Measurements from ENCODE around the gene MTLN. TPM values are rescaled to one million over a fixed set of nuclear protein-coding genes. Genes with fewer than 3 reads are reported as not detected.

The MTLN gene
- 119 to 138 TPM (median 124 TPM) in 5 replicates for total RNA-seq (2022; extraction: Qiagen RNA extraction)

DNA sequence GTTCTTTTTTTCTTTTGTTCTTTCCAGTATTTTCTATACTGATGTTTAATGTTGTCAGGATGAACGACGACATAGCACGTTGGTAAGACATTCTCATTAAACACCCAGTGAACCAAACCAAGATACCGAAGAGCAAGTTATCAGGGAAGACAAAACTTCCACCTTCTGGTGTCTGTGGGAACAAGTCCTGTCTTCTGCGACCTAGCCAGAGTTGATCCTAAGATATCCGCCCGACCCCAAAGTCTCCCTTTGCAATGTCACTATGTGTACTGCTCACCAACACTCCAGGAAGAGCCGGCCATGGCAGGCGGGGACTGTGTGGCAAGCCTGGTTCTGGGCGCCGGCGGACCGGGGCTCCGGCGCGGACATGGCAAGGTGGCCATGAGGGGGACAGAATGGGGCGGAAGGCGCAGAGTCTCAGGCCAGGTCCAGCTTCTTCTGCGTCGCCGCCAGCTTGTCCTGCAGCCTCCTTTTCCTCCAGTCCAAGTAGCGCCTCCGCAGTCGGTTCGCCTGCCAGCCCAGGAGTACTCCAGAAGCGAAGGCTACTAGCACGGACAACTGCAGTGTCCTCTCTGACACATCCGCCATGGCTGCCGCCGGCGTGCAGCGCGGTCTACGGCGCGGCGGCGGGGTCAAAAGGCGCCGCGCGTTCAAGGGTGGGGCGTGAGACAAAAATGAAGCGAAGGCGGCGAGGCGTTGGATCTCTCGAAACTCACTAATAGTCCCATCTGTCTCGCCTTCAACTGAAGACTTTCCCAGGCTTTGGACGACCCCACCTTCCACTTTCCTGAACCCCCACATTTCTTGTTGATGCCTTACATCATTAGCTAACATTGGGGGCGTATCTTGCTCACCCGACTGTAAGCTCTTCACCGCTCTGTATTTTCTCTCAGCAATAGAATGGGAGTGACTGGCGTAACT, at the start of gene MTLN:
TSS of gene MTLN (minus strand) at position 610 of the 921 bp plus-strand sequence. CDS start at position 588, 22 bp downstream.

GRCh38 chr2:110204408-110205385, 7.7 kb downstream of the MTLN start, which contains the start of gene NPHP1:
TSS of gene NPHP1 (minus strand) at chr2:110205013. CDS start at chr2:110204968, 45 bp downstream.

Other genes starting within 250 kb of the MTLN start
- gene MALL, start 96.7 kb downstream of the MTLN start, total RNA-seq (2022; extraction: Qiagen RNA extraction): 115 to 148 TPM (median 127 TPM) in 5 replicates
- 6.7 to 7.2 TPM (median 6.9 TPM) in 5 replicates for gene NPHP1, start 7.5 kb downstream of the MTLN start, total RNA-seq (2022; extraction: Qiagen RNA extraction)

Data from A549 treated with AZD2906 at 1 μM for 4 hours (cell line).